ENCODE data around the gene ASNS.

GRCh38 chr7:97842006-97842405 is 30.2 kb downstream of the ASNS start:
- TF ChIP-seq CTCF (IDR thresholded peaks at IDR 0.05) (no peak), POLR2A (IDR thresholded peaks at IDR 0.05) (no peak)

All from lower leg skin (tissue), 3 donors.